Measurements from ENCODE around the gene ARHGAP21. TPM values are rescaled to one million over a fixed set of nuclear protein-coding genes. Genes with fewer than 3 reads are reported as not detected.

Gene ARHGAP21
- total RNA-seq, 1 experiment from 2014 or later, result 59.4 TPM

GRCh38 chr10:24740714-24741113 lies 17.0 kb upstream of the ARHGAP21 start:
- Histone ChIP-seq H3K27me3 (ENCODE audit: insufficient read depth, low read length) (no peaks in the 10 kb centered on the region), H4K5ac (ENCODE audit: insufficient read length, low read depth, low read length) (no peak overlapping the region), H3T11ph (ENCODE audit: low read length) (no peak overlapping the region), H3K79me1 (ENCODE audit: insufficient read depth, low read depth, low read length, poor library complexity, severe bottlenecking) (no peaks in the 10 kb centered on the region), H3K4me2 (ENCODE audit: insufficient read depth, insufficient read length, low read length) (no peak overlapping the region), H3K56ac (ENCODE audit: insufficient read length, low read depth, low read length) (no peak overlapping the region), H2AK5ac (ENCODE audit: insufficient read length, low read length) (no peak overlapping the region), H3K27ac (ENCODE audit: insufficient read length, low read depth, low read length) (no peak overlapping the region), H4K91ac (ENCODE audit: insufficient read length, low read depth, low read length) (no peak overlapping the region), H4K8ac (replicated peaks; ENCODE audit: insufficient read length, low read depth, low read length) (no peak overlapping the region), H3K9me3 (ENCODE audit: control insufficient read depth, low read depth, low read length) (no peaks in the 10 kb centered on the region), H3K14ac (ENCODE audit: insufficient read depth, low read length) (no peak overlapping the region), H3K4ac (ENCODE audit: low read depth, low read length) (no peak overlapping the region), H2BK20ac (ENCODE audit: low read depth, low read length, poor library complexity, severe bottlenecking) (no peak overlapping the region), H2BK12ac (ENCODE audit: insufficient read length, low read depth, low read length) (no peak overlapping the region), H3K79me2 (ENCODE audit: insufficient read depth, low read length) (no peaks in the 10 kb centered on the region), H3K23me2 (ENCODE audit: insufficient read length, low read depth, low read length, poor library complexity, severe bottlenecking) (no peaks in the 10 kb centered on the region), H4K20me1 (ENCODE audit: control insufficient read depth, insufficient read depth, insufficient read length) (no peaks in the 10 kb centered on the region), H2AFZ (ENCODE audit: low read length) (no peak overlapping the region), H3K18ac (ENCODE audit: insufficient read length, low read depth, low read length) (no peak overlapping the region), H2BK15ac (ENCODE audit: low read depth, low read length) (no peak overlapping the region), H3K23ac (ENCODE audit: insufficient read length, low read depth, low read length) (no peak overlapping the region), H3K9ac (ENCODE audit: extremely low read depth, insufficient read length, low read length) (no peak overlapping the region), H2BK120ac (ENCODE audit: low read depth, low read length, poor library complexity, severe bottlenecking) (no peak overlapping the region), H3K4me1 (ENCODE audit: insufficient read depth, low read length) (no peaks in the 10 kb centered on the region), H2BK5ac (ENCODE audit: insufficient read length, low read length) (no peak overlapping the region)
- Mint-ChIP-seq H3K36me3 (ENCODE audit: insufficient read depth in 1 of 3, low read depth in 3 of 3) (peaks cover 0 to 2% (median 0%) of the 10 kb centered on the region in 3 experiments; a peak in 3 of 7 replicates), H3K4me3 (no peak overlapping the region), H3K9me3 (peaks cover 3% of the 10 kb centered on the region in 2 experiments; a peak in 3 of 5 replicates), H3K4me1 (peaks cover 5 to 9% of the 10 kb centered on the region in 2 experiments; a peak in 2 of 4 replicates), H3K27me3 (ENCODE audit: low read depth) (no peaks in the 10 kb centered on the region), H3K27ac (no peak overlapping the region)
- TF ChIP-seq, protein P1, sequence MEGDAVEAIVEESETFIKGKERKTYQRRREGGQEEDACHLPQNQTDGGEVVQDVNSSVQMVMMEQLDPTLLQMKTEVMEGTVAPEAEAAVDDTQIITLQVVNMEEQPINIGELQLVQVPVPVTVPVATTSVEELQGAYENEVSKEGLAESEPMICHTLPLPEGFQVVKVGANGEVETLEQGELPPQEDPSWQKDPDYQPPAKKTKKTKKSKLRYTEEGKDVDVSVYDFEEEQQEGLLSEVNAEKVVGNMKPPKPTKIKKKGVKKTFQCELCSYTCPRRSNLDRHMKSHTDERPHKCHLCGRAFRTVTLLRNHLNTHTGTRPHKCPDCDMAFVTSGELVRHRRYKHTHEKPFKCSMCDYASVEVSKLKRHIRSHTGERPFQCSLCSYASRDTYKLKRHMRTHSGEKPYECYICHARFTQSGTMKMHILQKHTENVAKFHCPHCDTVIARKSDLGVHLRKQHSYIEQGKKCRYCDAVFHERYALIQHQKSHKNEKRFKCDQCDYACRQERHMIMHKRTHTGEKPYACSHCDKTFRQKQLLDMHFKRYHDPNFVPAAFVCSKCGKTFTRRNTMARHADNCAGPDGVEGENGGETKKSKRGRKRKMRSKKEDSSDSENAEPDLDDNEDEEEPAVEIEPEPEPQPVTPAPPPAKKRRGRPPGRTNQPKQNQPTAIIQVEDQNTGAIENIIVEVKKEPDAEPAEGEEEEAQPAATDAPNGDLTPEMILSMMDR (conservative IDR thresholded peaks at IDR 0.05), result no peak
- no peak for DNase-seq
- no CpG with 5 or more reads among the region's 1 CpG for WGBS (ENCODE audit: extremely low coverage, insufficient read length, low lambda C conversion rate)

Measured in H9 (cell line).